Naive thymus-derived CD4-positive, alpha-beta T cell (primary cell): ENCODE results near the gene SACS. TPM values are rescaled to one million over a fixed set of nuclear protein-coding genes. Genes with fewer than 3 reads are reported as not detected.
"Not testable (repeated sequence)": the region's sequence is repeated elsewhere in the genome, so short reads cannot be mapped to it uniquely, and the experiment has no call there.

Source experiments
- ATAC-seq: fragments of 150-1000 bp; cut with Tn5 transposase; 2 replicates; pipeline ENCODE4 v1.10.0; 2021; ENCODE audit warnings: mild to moderate bottlenecking, moderate library complexity
- CTCF ChIA-PET: fragments of 350-600 bp; sonication (Branson Sonifier 250); formaldehyde crosslinking; loops from one replicate; lab custom pipeline; 2021; ENCODE audit warnings: antibody characterized with exemption; lab: Charles Lee
- POLR2A ChIA-PET: fragments of 350-600 bp; sonication (Branson Sonifier 250); formaldehyde crosslinking; loops from one replicate; lab custom pipeline; 2021; ENCODE audit warnings: antibody characterized with exemption, inconsistent platforms; lab: Charles Lee
- DNase-seq, 9 donors: peaks; one replicate each; pipeline versions ENCODE4 v3.0.0 to v3.0.0-alpha.2; 2020 to 2022; ENCODE audit warnings: mixed read lengths in 1 of 9
- H3K27ac ChIP-seq: one replicate; pipeline ENCODE4 v1.7.0; 2013; ENCODE audit warnings: mild to moderate bottlenecking, low read depth, low read length, moderate library complexity
- H3K27me3 ChIP-seq, 2 donors: one replicate each; pipeline ENCODE4 v1.7.0; 2013; ENCODE audit warnings: low read length in 2 of 2, mild to moderate bottlenecking in 2 of 2, moderate library complexity in 2 of 2; ENCODE audit not compliant: control insufficient read depth in 2 of 2, insufficient read depth in 2 of 2
- H3K36me3 ChIP-seq, 3 experiments: 1 replicate in 2 of 3; 2 replicates in 1 of 3; pipeline ENCODE4 v1.7.0; 2013; ENCODE audit warnings: low read length in 3 of 3, mild to moderate bottlenecking in 3 of 3, moderate library complexity in 1 of 3; ENCODE audit not compliant: insufficient read depth in 3 of 3, control insufficient read depth in 2 of 3
- H3K4me1 ChIP-seq, 2 donors: one replicate each; pipeline ENCODE4 v1.7.0; 2013; ENCODE audit warnings: low read length in 2 of 2, mild to moderate bottlenecking in 2 of 2, moderate library complexity in 1 of 2; ENCODE audit not compliant: control insufficient read depth in 2 of 2, insufficient read depth in 2 of 2
- H3K4me3 ChIP-seq: 2 replicates; pipeline ENCODE4 v1.7.0; 2013; ENCODE audit warnings: mild to moderate bottlenecking, low read length
- H3K9me3 ChIP-seq, 3 experiments: 1 replicate in 2 of 3; 2 replicates in 1 of 3; pipeline ENCODE4 v1.7.0; 2013; ENCODE audit warnings: low read length in 3 of 3; ENCODE audit not compliant: control insufficient read depth in 2 of 3
- H3K27ac Mint-ChIP-seq, 9 donors: one replicate each; pipeline ENCODE4 v1.8.0; 2020 to 2022; ENCODE audit warnings: mixed read lengths in 9 of 9, mild to moderate bottlenecking in 8 of 9, moderate library complexity in 5 of 9, inconsistent platforms in 2 of 9
- H3K27me3 Mint-ChIP-seq, 5 donors: one replicate each; pipeline ENCODE4 v1.8.0; 2021 to 2022; ENCODE audit warnings: mixed read lengths in 5 of 5, mild to moderate bottlenecking in 1 of 5
- H3K36me3 Mint-ChIP-seq, 5 donors: one replicate each; pipeline ENCODE4 v1.8.0; 2020 to 2022; ENCODE audit warnings: mixed read lengths in 5 of 5, mild to moderate bottlenecking in 3 of 5, inconsistent platforms in 1 of 5
- H3K4me1 Mint-ChIP-seq, 7 donors: one replicate each; pipeline ENCODE4 v1.8.0; 2020 to 2022; ENCODE audit warnings: mixed read lengths in 7 of 7, mild to moderate bottlenecking in 3 of 7, inconsistent platforms in 1 of 7
- H3K4me3 Mint-ChIP-seq, 10 donors: one replicate each; pipeline ENCODE4 v1.8.0; 2020 to 2022; ENCODE audit warnings: mild to moderate bottlenecking in 10 of 10, mixed read lengths in 10 of 10, moderate library complexity in 6 of 10, inconsistent platforms in 2 of 10
- H3K9me3 Mint-ChIP-seq, 11 donors: one replicate each; pipeline ENCODE4 v1.8.0; 2020 to 2022; ENCODE audit warnings: mixed read lengths in 11 of 11, mild to moderate bottlenecking in 4 of 11, inconsistent platforms in 1 of 11, moderate library complexity in 1 of 11
- intact Hi-C, 2 donors: fragments of 100-400 bp; cut with micrococcal nuclease; formaldehyde crosslinking; loops; one replicate each; pipeline ENCODE4 v1.15.1; 2023
- polyA plus RNA-seq, 2 donors: library from polyadenylated mRNA; unstranded; fragments of 300-500 nt; fragmentation: Illumina TruSeq; gene quantifications; one replicate each; pipeline ENCODE4 v1.2.3, GENCODE V29; 2021
- total RNA-seq, 6 experiments: library from RNA in 5 of 6; stranded (reverse) in 5 of 6; gene quantifications; 1 replicate in 5 of 6; 2 replicates in 1 of 6; pipeline ENCODE4 v1.2.3 and lab custom pipeline; 2021 to 2026

Gene SACS
- total and polyA plus RNA-seq, 7 experiments from 2014 or later: 3.7 to 31.7 (median 13.3) TPM

DNA sequence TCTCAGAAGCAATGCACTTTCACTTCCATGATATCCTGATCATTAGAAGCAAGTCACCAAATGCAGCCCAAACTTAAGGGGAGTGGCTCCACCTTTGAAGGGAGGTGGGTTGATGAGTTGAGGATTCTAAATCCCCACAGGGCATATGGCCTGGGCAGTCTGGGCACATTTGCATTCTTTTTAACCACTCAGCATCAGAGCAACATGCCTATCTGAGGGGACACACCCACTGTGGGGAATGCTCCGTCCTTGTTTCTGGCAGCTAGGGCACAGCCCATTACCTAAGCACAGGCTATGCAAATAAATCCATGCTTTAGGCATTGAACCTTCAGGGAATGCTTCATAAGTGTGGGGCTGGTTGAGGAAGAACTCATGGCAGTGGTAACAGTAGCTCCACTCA is 12.3 kb upstream of the SACS start:
- ChIA-PET CTCF (interaction anchor here (0.7 kb wide), 1 partner anchor 157 kb away, joined by 3 read pairs; no protein-coding TSS in a partner anchor), POLR2A (no interaction called here)
- H3K27ac ChIP-seq: no peak overlapping the region
- Mint-ChIP-seq H3K27ac (no peak overlapping the region), H3K27me3 (peaks cover 0 to 8% (median 0%) of the 10 kb centered on the region in 5 donors), H3K9me3 (peaks cover 0 to 8% (median 0%) of the 10 kb centered on the region in 11 donors), H3K4me3 (no peak overlapping the region), H3K4me1 (no peaks in the 10 kb centered on the region), H3K36me3 (peaks cover 0 to 4% (median 0%) of the 10 kb centered on the region in 5 donors)
- intact Hi-C loops: no loop called here
- H3K36me3 ChIP-seq: no peaks in the 10 kb centered on the region
- no peaks in the 10 kb centered on the region for H3K9me3 ChIP-seq
- no peak overlapping the region for H3K4me3 ChIP-seq
- ATAC-seq (no peak), DNase-seq (no peak)
- no peaks in the 10 kb centered on the region for H3K27me3 ChIP-seq
- H3K4me1 ChIP-seq: no peaks in the 10 kb centered on the region

DNA sequence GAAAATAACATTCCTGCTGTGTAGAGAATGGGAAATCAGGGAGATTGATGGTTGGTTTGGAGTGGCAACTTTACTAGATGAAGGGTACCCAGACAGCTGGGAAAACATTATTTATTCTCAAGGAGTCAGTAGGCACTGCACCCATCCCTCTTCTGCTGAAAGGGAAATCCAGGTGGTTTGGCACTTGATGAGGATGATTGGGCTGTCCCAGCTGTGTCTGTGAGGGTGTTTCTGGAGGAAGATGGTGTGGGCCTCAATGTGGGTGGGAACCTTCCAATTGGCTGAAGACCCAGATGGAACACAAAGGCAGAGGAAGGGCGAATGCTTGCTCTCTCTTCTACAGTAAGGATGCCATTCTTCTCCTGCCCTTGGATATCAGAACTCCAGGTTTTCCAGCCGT is 10.4 kb upstream of the SACS start:
- H3K4me1 Mint-ChIP-seq: no peaks in the 10 kb centered on the region
- DNase-seq (no peak), ATAC-seq (no peak)
- peaks cover 0 to 8% (median 0%) of the 10 kb centered on the region in 11 donors for H3K9me3 Mint-ChIP-seq
- no peaks in the 10 kb centered on the region for H3K9me3 ChIP-seq
- no peak overlapping the region for H3K27ac Mint-ChIP-seq
- intact Hi-C loops: no loop called here
- no peaks in the 10 kb centered on the region for H3K4me1 ChIP-seq
- H3K4me3 ChIP-seq: no peak overlapping the region
- no peak overlapping the region for H3K27ac ChIP-seq
- H3K36me3 Mint-ChIP-seq: peaks cover 0 to 4% (median 0%) of the 10 kb centered on the region in 5 donors
- CTCF ChIA-PET: no interaction called here
- H3K4me3 Mint-ChIP-seq: no peak overlapping the region
- H3K27me3 Mint-ChIP-seq: no peaks in the 10 kb centered on the region
- H3K36me3 ChIP-seq: no peaks in the 10 kb centered on the region
- H3K27me3 ChIP-seq: no peaks in the 10 kb centered on the region
- POLR2A ChIA-PET: no interaction called here

DNA sequence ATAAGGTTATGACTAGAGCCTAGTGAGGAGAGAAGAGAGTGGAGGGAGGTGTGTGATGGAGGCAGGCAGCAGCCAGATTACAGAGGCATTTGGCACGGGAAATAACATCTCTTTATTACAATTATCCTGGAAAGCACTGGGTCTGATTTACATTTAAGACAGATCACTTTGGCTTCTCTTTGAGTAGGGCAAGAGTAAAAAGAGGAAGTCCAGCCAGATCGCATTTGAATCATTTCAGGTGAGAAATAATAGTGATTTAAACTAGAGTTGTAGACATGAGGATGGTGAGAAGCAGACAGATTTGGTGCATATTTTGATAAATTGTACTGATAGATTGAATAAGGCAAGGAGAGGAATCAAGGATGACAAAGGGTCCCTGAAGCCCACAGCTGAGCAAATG is 9.6 kb upstream of the SACS start:
- no peak overlapping the region for H3K4me3 ChIP-seq
- POLR2A ChIA-PET: no interaction called here
- no peak overlapping the region for H3K4me3 Mint-ChIP-seq
- no peaks in the 10 kb centered on the region for H3K4me1 ChIP-seq
- peaks cover 0 to 3% (median 0%) of the 10 kb centered on the region in 5 donors for H3K27me3 Mint-ChIP-seq
- H3K27ac ChIP-seq: no peak overlapping the region
- no peaks in the 10 kb centered on the region for H3K4me1 Mint-ChIP-seq
- DNase-seq (no peak), ATAC-seq (no peak)
- peaks cover 0 to 8% (median 0%) of the 10 kb centered on the region in 11 donors for H3K9me3 Mint-ChIP-seq
- H3K27me3 ChIP-seq: no peaks in the 10 kb centered on the region
- no peaks in the 10 kb centered on the region for H3K9me3 ChIP-seq
- H3K27ac Mint-ChIP-seq: no peak overlapping the region
- CTCF ChIA-PET: no interaction called here
- intact Hi-C loops: no loop called here
- no peaks in the 10 kb centered on the region for H3K36me3 ChIP-seq
- H3K36me3 Mint-ChIP-seq: peaks cover 0 to 4% (median 0%) of the 10 kb centered on the region in 5 donors

DNA sequence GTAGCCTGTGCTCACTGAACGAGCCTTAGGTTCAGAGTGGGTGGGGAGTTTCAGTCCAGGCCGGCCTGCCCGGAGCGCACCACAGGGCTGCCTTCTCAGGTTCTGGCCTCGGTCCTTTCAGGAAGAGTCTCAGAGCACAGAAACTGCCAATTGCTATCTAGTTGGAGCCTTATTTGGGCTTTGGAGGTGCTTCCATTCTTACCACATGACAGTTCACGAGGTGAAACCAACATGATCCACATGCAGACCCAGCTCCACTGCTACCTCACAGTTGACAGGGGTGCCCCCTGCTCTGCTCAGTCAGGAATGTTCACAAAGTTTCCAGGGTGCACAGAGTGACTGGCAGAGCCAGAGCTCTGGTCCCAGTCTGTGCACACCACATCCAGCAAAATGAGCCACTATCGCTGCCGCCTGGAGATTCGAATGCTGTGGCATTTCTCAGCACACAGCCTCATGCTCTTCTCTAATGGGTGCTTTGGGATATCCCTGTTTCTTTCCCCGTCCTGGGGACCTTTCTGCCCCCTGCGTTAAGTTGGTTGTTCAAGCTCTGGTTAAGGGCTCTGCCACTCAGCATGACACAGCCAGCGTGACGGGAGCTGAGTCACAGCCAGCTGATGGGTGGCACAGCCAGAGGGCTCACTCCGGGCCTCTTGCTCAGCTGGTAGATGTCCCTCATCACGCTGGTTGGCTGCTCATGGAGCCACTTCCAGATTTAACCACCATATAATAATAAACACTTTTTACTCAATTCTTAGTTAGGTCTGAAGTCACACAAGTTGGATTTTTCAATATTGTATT is 7.5 kb upstream of the SACS start:
- H3K27ac Mint-ChIP-seq: no peak overlapping the region
- ChIA-PET CTCF (no interaction called here), POLR2A (no interaction called here)
- Histone ChIP-seq H3K4me3 (no peak overlapping the region), H3K36me3 (no peaks in the 10 kb centered on the region), H3K27me3 (no peaks in the 10 kb centered on the region), H3K27ac (no peak overlapping the region), H3K9me3 (no peaks in the 10 kb centered on the region), H3K4me1 (no peaks in the 10 kb centered on the region)
- peaks cover 0 to 4% (median 0%) of the 10 kb centered on the region in 5 donors for H3K36me3 Mint-ChIP-seq
- DNase-seq: no peak
- H3K4me3 Mint-ChIP-seq: no peak overlapping the region
- ATAC-seq: no peak
- peaks cover 0 to 8% (median 0%) of the 10 kb centered on the region in 11 donors for H3K9me3 Mint-ChIP-seq
- H3K4me1 Mint-ChIP-seq: no peaks in the 10 kb centered on the region
- H3K27me3 Mint-ChIP-seq: peaks cover 0 to 8% (median 0%) of the 10 kb centered on the region in 5 donors
- intact Hi-C loops: no loop called here

DNA sequence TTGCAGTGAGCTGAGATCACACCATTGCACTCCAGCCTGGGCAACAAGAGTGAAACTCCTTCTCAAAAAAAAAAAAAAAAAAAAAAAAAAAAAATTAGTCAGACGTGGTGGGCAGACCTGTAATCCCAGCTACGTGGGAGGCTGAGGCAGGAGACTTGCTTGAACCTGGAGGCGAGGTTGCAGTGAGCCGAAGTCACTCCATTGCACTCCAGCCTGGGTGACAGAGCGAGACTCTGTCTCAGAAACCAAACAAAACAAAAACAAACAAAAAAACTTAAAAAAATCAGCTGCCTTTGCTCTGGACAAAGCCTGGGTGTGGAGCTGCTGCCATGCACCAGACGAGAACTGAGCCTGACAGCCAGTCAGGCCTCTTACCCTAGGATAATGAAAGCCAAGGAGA is 6.8 kb upstream of the SACS start:
- H3K27ac Mint-ChIP-seq, H3K36me3 Mint-ChIP-seq, H3K27ac ChIP-seq, POLR2A ChIA-PET, H3K9me3 Mint-ChIP-seq, H3K4me1 ChIP-seq, H3K27me3 Mint-ChIP-seq, DNase-seq, H3K4me1 Mint-ChIP-seq, H3K27me3 ChIP-seq, intact Hi-C loops, H3K9me3 ChIP-seq, H3K36me3 ChIP-seq, H3K4me3 Mint-ChIP-seq, H3K4me3 ChIP-seq, CTCF ChIA-PET, ATAC-seq: not testable (repeated sequence)

DNA sequence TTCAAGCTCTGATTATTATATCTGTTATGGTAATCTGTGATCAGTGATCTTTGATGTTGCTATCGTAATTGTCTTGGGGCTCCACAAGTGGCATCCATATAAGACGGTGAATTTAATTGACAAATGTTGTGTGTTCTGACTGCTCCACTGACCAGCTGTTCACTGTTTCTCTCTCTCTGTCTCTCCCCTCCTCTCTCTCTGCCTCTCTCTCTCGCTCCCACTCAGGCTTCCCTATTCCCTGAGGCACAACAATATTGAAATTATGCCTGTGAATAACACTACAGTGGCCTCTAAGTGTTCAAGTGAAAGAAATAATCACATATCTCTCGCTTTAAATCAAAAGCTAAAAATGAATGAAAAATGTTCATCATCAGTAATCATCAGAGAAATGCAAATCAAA is 4.4 kb upstream of the SACS start:
- Mint-ChIP-seq H3K4me1 (peaks cover 0 to 13% (median 6%) of the 10 kb centered on the region in 7 donors), H3K27me3 (peaks cover 14 to 23% (median 19%) of the 10 kb centered on the region in 5 donors), H3K36me3 (no peaks in the 10 kb centered on the region), H3K4me3 (no peak overlapping the region), H3K27ac (no peak overlapping the region), H3K9me3 (no peaks in the 10 kb centered on the region)
- H3K27me3 ChIP-seq: no peaks in the 10 kb centered on the region
- DNase-seq: no peak
- no peak overlapping the region for H3K27ac ChIP-seq
- POLR2A ChIA-PET: no interaction called here
- no peak overlapping the region for H3K4me3 ChIP-seq
- no peaks in the 10 kb centered on the region for H3K36me3 ChIP-seq
- CTCF ChIA-PET: no interaction called here
- no peak for ATAC-seq
- intact Hi-C loops: no loop called here
- H3K4me1 ChIP-seq: no peaks in the 10 kb centered on the region
- H3K9me3 ChIP-seq: no peaks in the 10 kb centered on the region

DNA sequence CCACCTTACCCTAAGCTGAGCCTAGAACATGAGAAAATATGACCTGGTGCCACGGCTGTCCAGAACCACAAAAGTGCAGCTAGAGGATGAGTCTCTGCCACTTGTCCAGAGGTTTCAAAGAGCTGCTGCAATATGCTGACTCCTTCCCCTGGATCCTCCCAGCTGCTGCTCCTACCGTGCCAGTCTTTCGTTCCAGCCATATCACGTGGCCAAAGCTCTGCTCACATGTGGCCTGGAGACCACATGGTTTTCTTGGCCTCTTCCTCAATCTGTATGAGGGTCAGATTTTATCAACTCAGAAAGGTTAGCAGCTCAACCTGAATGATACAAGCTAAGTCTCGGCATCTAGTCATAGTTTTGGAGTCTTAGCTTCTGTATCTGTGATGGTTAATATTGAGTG is 3.2 kb upstream of the SACS start:
- H3K27me3 ChIP-seq: no peaks in the 10 kb centered on the region
- intact Hi-C loops: no loop called here
- POLR2A ChIA-PET: no interaction called here
- no peak overlapping the region for H3K27ac Mint-ChIP-seq
- H3K4me1 Mint-ChIP-seq: peaks cover 0 to 14% (median 6%) of the 10 kb centered on the region in 7 donors
- H3K36me3 Mint-ChIP-seq: no peaks in the 10 kb centered on the region
- no peak overlapping the region for H3K27ac ChIP-seq
- no peak overlapping the region for H3K4me3 ChIP-seq
- no peaks in the 10 kb centered on the region for H3K9me3 ChIP-seq
- CTCF ChIA-PET: interaction anchor here (0.9 kb wide), 1 partner anchor 30 kb away, joined by 3 read pairs; no protein-coding TSS in a partner anchor
- peaks cover 20 to 32% (median 30%) of the 10 kb centered on the region in 5 donors for H3K27me3 Mint-ChIP-seq
- DNase-seq (no peak), ATAC-seq (no peak)
- no peaks in the 10 kb centered on the region for H3K4me1 ChIP-seq
- no peaks in the 10 kb centered on the region for H3K9me3 Mint-ChIP-seq
- no peak overlapping the region for H3K4me3 Mint-ChIP-seq
- H3K36me3 ChIP-seq: no peaks in the 10 kb centered on the region
